Retinal pigment epithelial cell (primary cell): ENCODE results near the gene KRTAP12-3.
"Not testable (repeated sequence)": the region's sequence is repeated elsewhere in the genome, so short reads cannot be mapped to it uniquely, and the experiment has no call there.

Experiments used
- DNase-seq: peaks from one replicate; pipeline ENCODE4 v3.0.0-alpha.2; 2010; ENCODE audit warnings: low read depth
- H3K4me3 ChIP-seq: 2 replicates; pipeline ENCODE4 v1.5.1; 2011; ENCODE audit warnings: mild to moderate bottlenecking, low read length, control low read depth, moderate library complexity
- TF ChIP-seq, protein P1 (sequence below): conservative IDR thresholded peaks from 2 replicates; pipeline ENCODE4 v1.5.1; 2011; ENCODE audit warnings: low read depth, low read length, control low read depth, inconsistent platforms

KRTAP12-3 gene

DNA sequence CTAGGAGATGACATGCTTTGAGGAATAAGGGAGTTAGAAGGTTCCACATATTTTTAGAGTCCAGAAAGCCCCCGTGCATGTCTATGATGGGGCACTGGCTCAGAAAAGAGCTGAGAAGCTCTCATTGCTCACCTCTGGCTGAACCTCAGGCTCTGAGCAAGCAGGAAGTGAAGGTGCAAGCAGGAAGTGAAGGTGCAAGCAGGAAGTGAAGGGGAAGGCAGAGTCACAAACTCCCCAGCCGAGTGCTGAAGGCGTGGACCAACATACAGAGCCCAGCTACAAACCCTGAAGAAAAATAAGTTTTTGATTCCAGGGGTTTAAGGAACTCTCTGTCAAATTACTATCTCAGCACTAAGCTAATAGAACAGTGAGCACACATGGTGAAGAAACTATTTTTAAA is 38.8 kb upstream of the KRTAP12-3 start:
- H3K4me3 ChIP-seq = no peak overlapping the region
- no peak for DNase-seq
- TF ChIP-seq, protein P1, sequence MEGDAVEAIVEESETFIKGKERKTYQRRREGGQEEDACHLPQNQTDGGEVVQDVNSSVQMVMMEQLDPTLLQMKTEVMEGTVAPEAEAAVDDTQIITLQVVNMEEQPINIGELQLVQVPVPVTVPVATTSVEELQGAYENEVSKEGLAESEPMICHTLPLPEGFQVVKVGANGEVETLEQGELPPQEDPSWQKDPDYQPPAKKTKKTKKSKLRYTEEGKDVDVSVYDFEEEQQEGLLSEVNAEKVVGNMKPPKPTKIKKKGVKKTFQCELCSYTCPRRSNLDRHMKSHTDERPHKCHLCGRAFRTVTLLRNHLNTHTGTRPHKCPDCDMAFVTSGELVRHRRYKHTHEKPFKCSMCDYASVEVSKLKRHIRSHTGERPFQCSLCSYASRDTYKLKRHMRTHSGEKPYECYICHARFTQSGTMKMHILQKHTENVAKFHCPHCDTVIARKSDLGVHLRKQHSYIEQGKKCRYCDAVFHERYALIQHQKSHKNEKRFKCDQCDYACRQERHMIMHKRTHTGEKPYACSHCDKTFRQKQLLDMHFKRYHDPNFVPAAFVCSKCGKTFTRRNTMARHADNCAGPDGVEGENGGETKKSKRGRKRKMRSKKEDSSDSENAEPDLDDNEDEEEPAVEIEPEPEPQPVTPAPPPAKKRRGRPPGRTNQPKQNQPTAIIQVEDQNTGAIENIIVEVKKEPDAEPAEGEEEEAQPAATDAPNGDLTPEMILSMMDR = no peak

DNA sequence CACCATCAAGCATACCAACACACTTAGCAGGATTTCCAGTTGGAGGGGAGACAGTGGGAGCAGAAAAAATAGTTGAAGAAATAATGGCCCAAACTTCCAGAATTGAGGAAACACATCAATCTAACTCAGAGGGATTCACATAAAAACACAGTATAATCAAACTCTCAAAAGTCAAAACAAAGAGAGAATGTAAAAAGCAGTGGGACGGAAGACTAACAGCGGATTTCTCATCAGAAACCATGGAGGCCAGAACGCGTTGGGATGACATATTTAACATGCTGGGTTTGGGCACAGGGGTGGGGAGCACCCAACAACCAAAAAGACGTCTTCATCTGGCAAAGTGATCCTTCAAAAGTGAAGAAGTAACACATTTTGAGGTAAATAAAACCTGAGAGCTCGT is 37.8 kb upstream of the KRTAP12-3 start:
- H3K4me3 ChIP-seq = no peak overlapping the region
- DNase-seq = no peak
- TF ChIP-seq, protein P1 = no peak

DNA sequence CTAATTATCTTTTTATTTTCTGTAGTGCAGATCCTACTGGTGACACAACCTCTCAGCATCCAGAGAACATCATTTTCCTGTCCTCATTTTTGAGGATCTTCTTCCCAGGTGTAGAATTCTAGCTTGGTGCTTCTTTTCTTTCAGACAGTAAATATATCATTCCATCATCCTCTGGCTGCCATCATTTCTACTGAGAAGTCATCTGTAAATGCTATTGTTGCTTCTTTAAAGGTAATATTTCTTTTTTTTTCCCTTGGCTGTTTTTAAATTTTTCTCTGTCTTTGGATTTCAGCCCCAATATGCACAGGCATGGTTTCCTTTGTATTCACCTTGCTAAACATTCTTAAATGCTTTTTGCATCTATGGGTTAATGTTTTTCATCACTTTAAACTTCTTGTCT is 34.2 kb upstream of the KRTAP12-3 start:
- no peak overlapping the region for H3K4me3 ChIP-seq
- DNase-seq = no peak
- TF ChIP-seq, protein P1 = no peak

DNA sequence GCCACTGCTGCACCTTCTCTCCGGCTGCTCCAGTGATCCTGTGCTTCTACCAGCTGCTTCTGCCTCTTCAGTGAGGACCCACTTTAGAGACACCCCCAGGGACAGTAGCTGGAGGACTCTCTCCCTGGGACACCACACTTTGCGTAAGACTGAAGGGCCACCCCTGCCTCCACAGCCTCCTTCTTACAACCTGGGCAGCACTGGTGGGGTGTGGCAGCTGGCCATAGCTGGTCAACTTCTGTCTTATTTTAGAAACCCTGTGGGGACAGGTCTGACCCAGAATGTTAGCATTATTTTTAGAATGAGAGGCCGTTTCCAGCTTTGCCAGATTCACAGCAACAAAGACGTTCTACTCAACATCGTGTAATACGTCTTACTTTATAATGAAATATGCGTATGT is 32.0 kb upstream of the KRTAP12-3 start:
- TF ChIP-seq, protein P1 = no peak
- DNase-seq = no peak
- H3K4me3 ChIP-seq = no peak overlapping the region

DNA sequence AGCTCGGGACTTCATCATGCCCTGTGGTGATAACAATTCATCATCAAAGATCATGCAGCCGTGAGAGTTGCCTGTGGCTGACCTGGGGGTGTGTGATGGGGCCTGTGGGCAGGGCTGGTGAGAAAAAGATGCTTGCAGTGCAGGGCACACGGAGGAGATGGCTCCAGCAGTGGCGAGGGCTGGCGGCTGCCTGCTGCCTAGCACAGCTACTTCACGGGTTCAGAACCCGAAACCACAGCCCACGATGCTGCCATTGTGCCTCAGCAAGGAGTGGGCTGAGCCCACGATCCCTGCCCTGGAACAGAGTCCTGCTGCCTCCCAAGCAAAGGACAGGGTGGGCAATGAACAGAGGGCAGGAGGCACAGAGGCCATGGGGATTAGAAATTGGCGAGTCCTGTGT is 31.5 kb upstream of the KRTAP12-3 start:
- H3K4me3 ChIP-seq = no peak overlapping the region
- no peak for DNase-seq
- TF ChIP-seq, protein P1 = no peak

DNA sequence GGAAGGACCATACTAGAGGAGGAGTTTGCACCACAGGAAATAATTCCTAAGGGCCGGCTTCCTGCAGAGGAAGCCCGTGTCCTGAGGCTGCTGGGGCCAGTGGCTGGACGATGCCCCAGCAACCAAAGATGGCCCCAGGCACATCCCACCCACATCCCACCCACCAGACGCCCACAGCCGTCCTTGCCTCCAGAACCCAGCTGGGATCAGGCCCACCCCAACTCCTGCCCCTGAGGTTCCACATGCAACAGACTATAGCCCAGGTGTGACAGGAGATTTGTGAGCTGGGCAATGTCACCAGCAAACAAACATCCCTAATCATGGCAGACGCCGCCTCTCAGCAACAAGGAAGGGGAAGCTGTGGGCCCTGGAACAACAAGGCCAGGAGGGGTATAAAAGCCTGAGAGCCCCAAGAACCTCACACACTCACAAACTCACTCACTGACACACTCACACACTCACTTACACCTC is 31.0 kb upstream of the KRTAP12-3 start, which contains the start of gene KRTAP10-9:
KRTAP10-9 (plus strand) TSS at position 421 of the 471 bp plus-strand sequence. CDS start 79 bp downstream, outside the sequence.
- TF ChIP-seq, protein P1 = no peak
- no peak within 1 kb of the TSS for H3K4me3 ChIP-seq
- no peak for DNase-seq

DNA sequence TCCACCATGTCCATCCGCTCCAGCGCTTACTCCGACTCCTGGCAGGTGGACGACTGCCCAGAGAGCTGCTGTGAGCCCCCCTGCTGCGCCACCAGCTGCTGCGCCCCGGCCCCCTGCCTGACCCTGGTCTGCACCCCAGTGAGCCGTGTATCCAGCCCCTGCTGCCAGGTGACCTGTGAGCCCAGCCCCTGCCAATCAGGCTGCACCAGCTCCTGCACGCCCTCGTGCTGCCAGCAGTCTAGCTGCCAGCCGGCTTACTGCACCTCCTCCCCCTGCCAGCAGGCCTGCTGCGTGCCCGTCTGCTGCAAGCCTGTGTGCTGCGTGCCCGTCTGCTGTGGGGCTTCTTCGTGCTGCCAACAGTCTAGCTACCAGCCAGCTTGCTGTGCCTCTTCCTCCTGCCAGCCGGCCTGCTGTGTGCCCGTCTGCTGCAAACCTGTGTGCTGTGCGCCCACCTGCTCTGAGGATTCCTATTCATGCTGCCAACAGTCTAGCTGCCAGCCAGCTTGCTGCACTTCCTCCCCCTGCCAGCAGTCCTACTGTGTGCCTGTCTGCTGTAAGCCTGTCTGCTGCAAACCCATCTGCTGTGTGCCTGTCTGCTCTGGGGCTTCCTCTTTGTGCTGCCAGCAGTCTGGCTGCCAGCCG is 30.4 kb upstream of the KRTAP12-3 start:
- DNase-seq, H3K4me3 ChIP-seq: not testable (repeated sequence)

DNA sequence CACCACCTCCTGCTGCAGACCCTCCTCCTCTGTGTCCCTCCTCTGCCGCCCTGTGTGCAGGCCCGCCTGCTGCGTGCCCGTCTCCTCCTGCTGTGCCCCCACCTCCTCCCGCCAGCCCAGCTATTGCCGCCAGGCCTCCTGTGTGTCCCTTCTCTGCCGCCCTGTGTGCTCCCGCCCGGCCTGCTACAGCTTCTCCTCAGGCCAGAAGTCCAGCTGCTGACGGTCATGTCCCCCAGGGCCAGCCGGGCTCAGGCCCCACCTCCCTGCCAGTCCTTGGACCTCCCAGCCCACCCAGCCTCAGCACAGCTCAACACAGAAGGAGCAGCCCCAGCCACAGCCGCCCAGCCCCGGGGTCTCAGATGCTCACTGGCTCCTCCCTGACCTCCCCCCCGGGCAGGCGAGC is 29.9 kb upstream of the KRTAP12-3 start:
- not testable (repeated sequence) for DNase-seq, H3K4me3 ChIP-seq
